ENCODE results near the gene LTBP1. TPM values are rescaled to one million over a fixed set of nuclear protein-coding genes. Genes with fewer than 3 reads are reported as not detected.

LTBP1 gene
- total RNA-seq, 2 experiments from 2014 or later: 61.1 to 82.6 TPM

- POLR2A ChIA-PET: interaction anchor here (0.6 to 1.0 kb wide), 2 partner anchors 48 to 119 kb away, joined by 3 read pairs; no protein-coding TSS in a partner anchor
Measured at GRCh38 chr2:32947076-32947483, 327 bp downstream of the LTBP1 start.

GRCh38 chr2:32947484-32948143 is 861 bp downstream of the LTBP1 start:
- POLR2A ChIA-PET: interaction anchor here (1.0 to 1.2 kb wide), 3 partner anchors 9 to 119 kb away, joined by 3 to 4 read pairs (median 3); no protein-coding TSS in a partner anchor
- DNase-seq (ENCODE audit: low spot score): peak; percentile 88
- peaks cover 61% of the 10 kb centered on the region for H3K4me1 ChIP-seq (ENCODE audit: insufficient read depth, low read length, poor library complexity, severe bottlenecking)
- H3K9me3 ChIP-seq (ENCODE audit: low read length): peaks cover 6% of the 10 kb centered on the region; the same call in 1 of the 2 replicates
- peak overlapping the region; percentile 90 for H3K4me2 ChIP-seq (ENCODE audit: low read length)
- peak overlapping the region; percentile 71 for H3K4me3 ChIP-seq (ENCODE audit: low read depth, low read length, poor library complexity, severe bottlenecking)
- intact Hi-C loops (cut with micrococcal nuclease; ENCODE audit: unreplicated experiment): loop anchor here (2.0 to 5.0 kb wide), 5 partner anchors 85 to 425 kb away; partner anchors contain the start of gene TTC27
- peaks cover 47% of the 10 kb centered on the region for H3K79me2 ChIP-seq (ENCODE audit: insufficient read depth, low read depth, low read length)
- H3K27ac ChIP-seq (ENCODE audit: low read depth, low read length, poor library complexity, severe bottlenecking): peak overlapping the region; percentile 78
- CTCF ChIA-PET (ENCODE audit: unreplicated experiment): no interaction called here
- no peak for TF ChIP-seq EZH2phosphoT487 (IDR thresholded peaks at IDR 0.05; ENCODE audit: borderline replicate concordance, low read depth, low read length)
- no peak for TF ChIP-seq CTCF (conservative IDR thresholded peaks at IDR 0.05; ENCODE audit: low read length)
- BruUV-seq (replicated peaks): no TSS peak
- no peaks in the 10 kb centered on the region for H3K9me2 ChIP-seq (ENCODE audit: insufficient read depth, low read length)
- H4K20me1 ChIP-seq (ENCODE audit: insufficient read depth, low read length): no peaks in the 10 kb centered on the region
- peak overlapping the region; percentile 90; the same call in 1 of the 2 replicates for H2AFZ ChIP-seq (ENCODE audit: low read length)
- H3K36me3 ChIP-seq (ENCODE audit: insufficient read depth, low read length): peaks cover 34% of the 10 kb centered on the region

More at GRCh38 chr2:32947076-32947483, 327 bp downstream of the LTBP1 start:
- Histone ChIP-seq H3K4me3 (ENCODE audit: low read depth, low read length, poor library complexity, severe bottlenecking) (peak overlapping the region; percentile 71), H3K4me2 (ENCODE audit: low read length) (peak overlapping the region; percentile 90), H3K79me2 (ENCODE audit: insufficient read depth, low read depth, low read length) (peaks cover 42% of the 10 kb centered on the region), H3K4me1 (ENCODE audit: insufficient read depth, low read length, poor library complexity, severe bottlenecking) (peaks cover 61% of the 10 kb centered on the region), H3K9me2 (ENCODE audit: insufficient read depth, low read length) (no peaks in the 10 kb centered on the region), H3K36me3 (ENCODE audit: insufficient read depth, low read length) (peaks cover 29% of the 10 kb centered on the region), H2AFZ (ENCODE audit: low read length) (peak overlapping the region; percentile 90), H4K20me1 (ENCODE audit: insufficient read depth, low read length) (no peaks in the 10 kb centered on the region), H3K9me3 (ENCODE audit: low read length) (peaks cover 6% of the 10 kb centered on the region; the same call in 1 of the 2 replicates), H3K27ac (ENCODE audit: low read depth, low read length, poor library complexity, severe bottlenecking) (peak overlapping the region; percentile 78)
- no TSS peak for BruUV-seq (replicated peaks)
- TF ChIP-seq EZH2phosphoT487 (IDR thresholded peaks at IDR 0.05; ENCODE audit: borderline replicate concordance, low read depth, low read length) (no peak), CTCF (conservative IDR thresholded peaks at IDR 0.05; ENCODE audit: low read length) (no peak)
- intact Hi-C loops (cut with micrococcal nuclease; ENCODE audit: unreplicated experiment): loop anchor here (2.0 to 5.0 kb wide), 5 partner anchors 85 to 425 kb away; partner anchors contain the start of gene TTC27
- no peak for DNase-seq (ENCODE audit: low spot score)
- CTCF ChIA-PET (ENCODE audit: unreplicated experiment): interaction anchor here (0.6 kb wide), 1 partner anchor 170 kb away, joined by 5 read pairs; no protein-coding TSS in a partner anchor
